Urinary bladder (tissue), 4 donors: ENCODE measurements around the gene AP5B1. TPM values are rescaled to one million over a fixed set of nuclear protein-coding genes. Genes with fewer than 3 reads are reported as not detected.
A peak's percentile ranks its signal among the peaks of the same experiment; 100 is the strongest.

Experiments
- DNase-seq: peaks from one replicate; pipeline ENCODE4 v3.0.0-alpha.2; 2015; ENCODE audit errors: extremely low spot score
- H3K27ac ChIP-seq: one replicate; pipeline ENCODE4 v1.5.1; 2013; ENCODE audit warnings: low read depth, mild to moderate bottlenecking, moderate library complexity
- H3K36me3 ChIP-seq: one replicate; pipeline ENCODE4 v1.6.1; 2013; ENCODE audit warnings: mild to moderate bottlenecking, moderate library complexity; ENCODE audit not compliant: insufficient read depth
- H3K4me1 ChIP-seq: one replicate; pipeline ENCODE4 v1.6.1; 2013; ENCODE audit warnings: mild to moderate bottlenecking, moderate library complexity; ENCODE audit not compliant: insufficient read depth
- H3K4me3 ChIP-seq: one replicate; pipeline ENCODE4 v1.5.1; 2013; ENCODE audit warnings: low read depth, low read length
- WGBS: extraction: QIAGEN DNeasy Blood & Tissue Kit; methylation state at CpG from one replicate; pipeline ENCODE4 v1.1.7; 2013; 5-methylcytosine and 5-hydroxymethylcytosine counted together
- polyA plus RNA-seq: library from polyadenylated mRNA; stranded (reverse); fragments of 200-250 nt; gene quantifications from one replicate; pipeline ENCODE4 v1.2.3, GENCODE V29; 2013
- total RNA-seq: library from RNA; depleted of rRNA; stranded (reverse); fragments of >200 nt; gene quantifications from one replicate; pipeline ENCODE4 v1.2.3, GENCODE V29; 2014
- donor health status: healthy with polysubstance abuse.
- donor health status: healthy.

AP5B1 gene
- total RNA-seq (3.0 TPM), polyA plus RNA-seq (14.7 TPM)

- Histone ChIP-seq H3K4me1 (no peaks in the 10 kb centered on the region), H3K4me3 (peak within 1 kb of the TSS; percentile 96), H3K36me3 (peaks cover 5% of the 10 kb centered on the region), H3K27ac (peak within 1 kb of the TSS; percentile 72)
- under 1% methylated on average over 47 of the region's 59 CpGs for WGBS
- no peak for DNase-seq
Observed at GRCh38 chr11:65780770-65781151, at the start of gene AP5B1. Gene AP5B1, minus strand, starts transcription at chr11:65780976. Its CDS starts 385 bp downstream, at chr11:65780591.

GRCh38 chr11:65829459-65829858, 48.7 kb upstream of the AP5B1 start:
- 50% methylated on average over 4 of the region's 4 CpGs for WGBS
- no peaks in the 10 kb centered on the region for H3K36me3 ChIP-seq
- no peak overlapping the region for H3K27ac ChIP-seq
- no peak for DNase-seq
- H3K4me1 ChIP-seq: no peaks in the 10 kb centered on the region
- H3K4me3 ChIP-seq: no peak overlapping the region

GRCh38 chr11:65826984-65827735, 46.4 kb upstream of the AP5B1 start:
- Histone ChIP-seq H3K4me1 (no peaks in the 10 kb centered on the region), H3K4me3 (no peak overlapping the region), H3K27ac (no peak overlapping the region), H3K36me3 (no peaks in the 10 kb centered on the region)
- DNase-seq: no peak
- WGBS: 77% methylated on average over 8 of the region's 8 CpGs

GRCh38 chr11:65822776-65823528, 42.2 kb upstream of the AP5B1 start:
- H3K4me1 ChIP-seq: no peaks in the 10 kb centered on the region
- WGBS: 86% methylated on average over 15 of the region's 15 CpGs
- no peak overlapping the region for H3K4me3 ChIP-seq
- no peak for DNase-seq
- H3K27ac ChIP-seq: no peak overlapping the region
- H3K36me3 ChIP-seq: no peaks in the 10 kb centered on the region

- Histone ChIP-seq H3K36me3 (no peaks in the 10 kb centered on the region), H3K4me3 (no peak overlapping the region), H3K4me1 (peaks cover 1% of the 10 kb centered on the region), H3K27ac (no peak overlapping the region)
- WGBS: 59% methylated on average over 8 of the region's 8 CpGs
- no peak for DNase-seq
Observed at GRCh38 chr11:65821107-65821506, 40.3 kb upstream of the AP5B1 start.

- WGBS: 6% methylated on average over 74 of the region's 74 CpGs
- peak; percentile 40 for DNase-seq
- H3K4me3 ChIP-seq: peak overlapping the region; percentile 66
Observed at GRCh38 chr11:65817835-65818680, 37.3 kb upstream of the AP5B1 start.

GRCh38 chr11:65817312-65817834, 36.6 kb upstream of the AP5B1 start:
- peaks cover 1% of the 10 kb centered on the region for H3K4me1 ChIP-seq
- no peak overlapping the region for H3K27ac ChIP-seq
- no peak for DNase-seq
- H3K36me3 ChIP-seq: no peaks in the 10 kb centered on the region
- H3K4me3 ChIP-seq: peak overlapping the region; percentile 66
- WGBS: 64% methylated on average over 5 of the region's 5 CpGs

More at GRCh38 chr11:65817835-65818680, 37.3 kb upstream of the AP5B1 start:
- H3K36me3 ChIP-seq: no peaks in the 10 kb centered on the region
- peaks cover 1% of the 10 kb centered on the region for H3K4me1 ChIP-seq
- peak overlapping the region; percentile 78 for H3K27ac ChIP-seq

- no peak overlapping the region for H3K27ac ChIP-seq
- no peak overlapping the region for H3K4me3 ChIP-seq
- WGBS: 95% methylated on average over 3 of the region's 3 CpGs
- H3K36me3 ChIP-seq: no peaks in the 10 kb centered on the region
- DNase-seq: no peak
- H3K4me1 ChIP-seq: peaks cover 1% of the 10 kb centered on the region
Observed at GRCh38 chr11:65816696-65817095, 35.9 kb upstream of the AP5B1 start.

GRCh38 chr11:65814986-65815565, 34.3 kb upstream of the AP5B1 start:
- no peak overlapping the region for H3K27ac ChIP-seq
- H3K4me3 ChIP-seq: no peak overlapping the region
- no peaks in the 10 kb centered on the region for H3K36me3 ChIP-seq
- 85% methylated on average over 16 of the region's 16 CpGs for WGBS
- no peak for DNase-seq
- peaks cover 1% of the 10 kb centered on the region for H3K4me1 ChIP-seq

- DNase-seq: no peak
- Histone ChIP-seq H3K4me1 (peaks cover 1% of the 10 kb centered on the region), H3K4me3 (no peak overlapping the region), H3K36me3 (no peaks in the 10 kb centered on the region), H3K27ac (no peak overlapping the region)
- WGBS: 66% methylated on average over 18 of the region's 18 CpGs
Observed at GRCh38 chr11:65814131-65814985, 33.6 kb upstream of the AP5B1 start.

GRCh38 chr11:65811764-65812475, 31.1 kb upstream of the AP5B1 start:
- Histone ChIP-seq H3K27ac (no peak overlapping the region), H3K4me1 (no peaks in the 10 kb centered on the region), H3K36me3 (no peaks in the 10 kb centered on the region), H3K4me3 (no peak overlapping the region)
- DNase-seq: no peak
- 51% methylated on average over 19 of the region's 19 CpGs for WGBS
